Sigmoid colon (tissue), 7 donors: ENCODE measurements around the gene ELAC2. TPM values are rescaled to one million over a fixed set of nuclear protein-coding genes. Genes with fewer than 3 reads are reported as not detected.

Experiments used
- DNase-seq: peaks from one replicate; pipeline ENCODE4 v3.0.0-alpha.2; 2019
- H3K27ac ChIP-seq, 4 donors: fragments of 200-600 bp; sonication (generic); one replicate each; pipeline ENCODE4 v1.5.1; 2016 to 2019; ENCODE audit warnings: mild to moderate bottlenecking in 1 of 4
- H3K27me3 ChIP-seq, 3 donors: fragments of 200-600 bp; sonication (generic); one replicate each; pipeline ENCODE4 v1.5.1; 2019; ENCODE audit warnings: mild to moderate bottlenecking in 1 of 3
- H3K36me3 ChIP-seq, 4 donors: fragments of 200-600 bp; sonication (generic); one replicate each; pipeline ENCODE4 v1.5.1; 2016 to 2019
- H3K4me1 ChIP-seq, 4 donors: fragments of 200-600 bp; sonication (generic); one replicate each; pipeline ENCODE4 v1.5.1; 2017 to 2019
- H3K4me3 ChIP-seq, 4 donors: fragments of 200-600 bp; sonication (generic); one replicate each; pipeline ENCODE4 v1.5.1; 2017 to 2019; ENCODE audit warnings: mild to moderate bottlenecking in 2 of 4, moderate library complexity in 1 of 4
- H3K9me3 ChIP-seq, 4 donors: fragments of 200-600 bp in 3 of 4; sonication (generic) in 3 of 4; one replicate each; pipeline versions ENCODE4 v1.5.1 to v1.6.1; 2013 to 2019
- CTCF ChIP-seq, 4 experiments: fragments of 450-650 bp in 3 of 4; fragments of 200-600 bp in 1 of 4; IDR thresholded peaks; one replicate each; pipeline ENCODE4 v1.5.1; 2016 to 2019; ENCODE audit warnings: antibody characterized with exemption in 4 of 4, mild to moderate bottlenecking in 3 of 4, moderate library complexity in 2 of 4
- EP300 ChIP-seq, 4 donors: sonication (generic); formaldehyde crosslinking; IDR thresholded peaks; one replicate each; pipeline ENCODE4 v1.6.1; 2017; ENCODE audit warnings: antibody characterized with exemption in 4 of 4
- POLR2A ChIP-seq, 2 donors: fragments of 450-650 bp; IDR thresholded peaks; one replicate each; pipeline ENCODE4 v1.6.1; 2016; ENCODE audit warnings: antibody characterized with exemption in 2 of 2, mild to moderate bottlenecking in 2 of 2, moderate library complexity in 2 of 2
- POLR2AphosphoS5 ChIP-seq, 4 donors: sonication (generic); formaldehyde crosslinking; IDR thresholded peaks; one replicate each; pipeline ENCODE4 v1.6.1; 2017; ENCODE audit warnings: antibody characterized with exemption in 4 of 4
- WGBS, 2 donors: extraction: QIAGEN DNeasy Blood & Tissue Kit; methylation state at CpG; one replicate each; pipeline ENCODE4 v1.1.7; 2013; 5-methylcytosine and 5-hydroxymethylcytosine counted together
- intact Hi-C: fragments of 100-400 bp; cut with DNase I; formaldehyde crosslinking; loops from one replicate; pipeline ENCODE4 v1.15.1; 2023
- polyA plus RNA-seq, 3 donors: library from polyadenylated mRNA; stranded (reverse); fragments of 200-250 nt; gene quantifications; one replicate each; pipeline ENCODE4 v1.2.3, GENCODE V29; 2013
- total RNA-seq, 4 donors: library from RNA; depleted of rRNA; stranded (reverse); fragments of >200 nt; gene quantifications; one replicate each; pipeline ENCODE4 v1.1.0, GENCODE V29; 2016
- donor health status: healthy with polysubstance abuse.
- donor health status: Bipolar disorder and iron deficiency.
- donor health status: healthy.

Gene ELAC2
- total and polyA plus RNA-seq, 7 donors, result 12.7 to 67.0 (median 46.9) TPM

- Histone ChIP-seq H3K4me3 (no peak overlapping the region), H3K4me1 (no peaks in the 10 kb centered on the region), H3K27ac (no peak overlapping the region), H3K36me3 (no peaks in the 10 kb centered on the region), H3K27me3 (no peaks in the 10 kb centered on the region), H3K9me3 (no peaks in the 10 kb centered on the region)
- WGBS, 2 donors, result 86 to 90% methylated on average over 10 of the region's 10 CpGs
- no peak for DNase-seq
- intact Hi-C loops, result no loop called here
- no peak for TF ChIP-seq POLR2A (IDR thresholded peaks at IDR 0.05)
- TF ChIP-seq CTCF (IDR thresholded peaks at IDR 0.05), result no peak
- TF ChIP-seq POLR2AphosphoS5 (IDR thresholded peaks at IDR 0.05), result no peak
- TF ChIP-seq EP300 (IDR thresholded peaks at IDR 0.05), result no peak
Measured at GRCh38 chr17:12964840-12965239, 53.0 kb downstream of the ELAC2 start.

- H3K9me3 ChIP-seq, result no peaks in the 10 kb centered on the region
- DNase-seq, result no peak
- H3K4me1 ChIP-seq, result no peaks in the 10 kb centered on the region
- no peaks in the 10 kb centered on the region for H3K27me3 ChIP-seq
- H3K36me3 ChIP-seq, result no peaks in the 10 kb centered on the region
- intact Hi-C loops, result no loop called here
- H3K27ac ChIP-seq, result no peak overlapping the region
- TF ChIP-seq EP300 (IDR thresholded peaks at IDR 0.05), result no peak
- TF ChIP-seq POLR2A (IDR thresholded peaks at IDR 0.05), result no peak
- TF ChIP-seq POLR2AphosphoS5 (IDR thresholded peaks at IDR 0.05), result no peak
- TF ChIP-seq CTCF (IDR thresholded peaks at IDR 0.05), result no peak
- no peak overlapping the region for H3K4me3 ChIP-seq
- 95% methylated on average over 5 of the region's 5 CpGs for WGBS, 2 donors
Measured at GRCh38 chr17:12964162-12964561, 53.7 kb downstream of the ELAC2 start.

- WGBS, 2 donors, result 97% methylated on average over 7 of the region's 7 CpGs
Measured at GRCh38 chr17:12963505-12963904, 54.3 kb downstream of the ELAC2 start.

GRCh38 chr17:12961655-12962054 is 56.2 kb downstream of the ELAC2 start:
- DNase-seq, result no peak
- TF ChIP-seq CTCF (IDR thresholded peaks at IDR 0.05) (no peak), POLR2AphosphoS5 (IDR thresholded peaks at IDR 0.05) (no peak), EP300 (IDR thresholded peaks at IDR 0.05) (no peak), POLR2A (IDR thresholded peaks at IDR 0.05) (no peak)
- Histone ChIP-seq H3K4me3 (no peak overlapping the region), H3K27ac (no peak overlapping the region), H3K4me1 (no peaks in the 10 kb centered on the region), H3K36me3 (peaks cover 0 to 12% (median 3%) of the 10 kb centered on the region in 4 donors), H3K9me3 (no peaks in the 10 kb centered on the region), H3K27me3 (no peaks in the 10 kb centered on the region)
- intact Hi-C loops, result no loop called here
- 92 to 96% methylated on average over 4 of the region's 4 CpGs for WGBS, 2 donors

More at GRCh38 chr17:12963505-12963904, 54.3 kb downstream of the ELAC2 start:
- H3K9me3 ChIP-seq, result no peaks in the 10 kb centered on the region
- no peaks in the 10 kb centered on the region for H3K4me1 ChIP-seq
- no peak overlapping the region for H3K27ac ChIP-seq
- no peak for TF ChIP-seq EP300 (IDR thresholded peaks at IDR 0.05)
- no peak for TF ChIP-seq CTCF (IDR thresholded peaks at IDR 0.05)
- no peak for TF ChIP-seq POLR2AphosphoS5 (IDR thresholded peaks at IDR 0.05)
- TF ChIP-seq POLR2A (IDR thresholded peaks at IDR 0.05), result no peak
- intact Hi-C loops, result no loop called here
- no peak overlapping the region for H3K4me3 ChIP-seq
- DNase-seq, result no peak
- H3K27me3 ChIP-seq, result no peaks in the 10 kb centered on the region
- H3K36me3 ChIP-seq, result no peaks in the 10 kb centered on the region

GRCh38 chr17:12959441-12959840 is 58.4 kb downstream of the ELAC2 start:
- 94 to 95% methylated on average over 8 of the region's 8 CpGs for WGBS, 2 donors
- no peaks in the 10 kb centered on the region for H3K4me1 ChIP-seq
- no peak for TF ChIP-seq POLR2A (IDR thresholded peaks at IDR 0.05)
- no peak for TF ChIP-seq POLR2AphosphoS5 (IDR thresholded peaks at IDR 0.05)
- no peak for TF ChIP-seq EP300 (IDR thresholded peaks at IDR 0.05)
- no peak for TF ChIP-seq CTCF (IDR thresholded peaks at IDR 0.05)
- intact Hi-C loops, result no loop called here
- no peaks in the 10 kb centered on the region for H3K27me3 ChIP-seq
- H3K9me3 ChIP-seq, result no peaks in the 10 kb centered on the region
- no peak overlapping the region for H3K4me3 ChIP-seq
- peaks cover 0 to 12% (median 5%) of the 10 kb centered on the region in 4 donors for H3K36me3 ChIP-seq
- no peak overlapping the region for H3K27ac ChIP-seq
- DNase-seq, result no peak
